Mesangial cell (primary cell): Measurements from ENCODE around the gene CTAGE1. TPM values are rescaled to one million over a fixed set of nuclear protein-coding genes. Genes with fewer than 3 reads are reported as not detected.

Source experiments
- total RNA-seq: library from RNA; depleted of rRNA; stranded (reverse); fragments of >200 nt; gene quantifications from 2 replicates; pipeline ENCODE4 v1.2.3, GENCODE V29; 2015

CTAGE1 gene
- not detected in 2 replicates for total RNA-seq

DNA sequence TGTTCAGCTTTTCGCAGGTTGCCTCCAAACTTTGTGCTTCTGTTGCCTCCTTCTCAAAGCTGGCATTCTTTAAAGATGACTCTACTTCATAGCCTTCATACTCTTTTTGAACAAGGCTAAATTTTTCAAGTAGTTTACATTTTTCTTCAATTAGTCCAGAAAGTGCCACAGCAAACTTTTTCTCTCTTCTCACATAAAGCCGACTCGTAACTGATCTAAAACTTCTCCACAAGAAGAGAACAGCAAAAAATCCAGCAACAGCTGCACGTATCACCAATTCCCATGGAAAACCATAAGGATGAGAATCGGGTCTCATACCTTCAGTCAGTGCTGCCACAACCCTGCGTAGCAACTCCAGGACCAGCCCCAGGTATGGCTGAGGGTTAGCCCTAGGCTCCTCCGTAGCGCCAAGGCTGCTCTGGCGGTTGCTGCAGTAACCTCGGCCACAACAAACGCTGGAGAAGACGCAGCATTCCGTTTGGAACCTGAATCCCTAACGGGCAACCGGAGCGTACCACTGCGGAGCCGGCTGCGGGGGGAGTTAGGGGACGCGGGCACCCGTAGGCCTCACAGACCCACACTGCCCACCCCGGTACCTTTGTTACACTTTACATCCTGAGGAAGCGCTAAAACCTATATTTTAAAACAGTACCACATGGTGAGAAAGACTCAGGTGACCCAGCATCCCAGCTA is at the start of gene CTAGE1:
Gene CTAGE1 (minus strand): TSS at position 420 of the 693 bp plus-strand sequence. CDS start 104 bp downstream, at position 316.

Other genes starting within 250 kb of the CTAGE1 start
- gene GATA6, start 248.3 kb downstream of the CTAGE1 start, total RNA-seq, result 20.7 and 26.0 TPM in 2 replicates